Endothelial cell of umbilical vein (primary cell): ENCODE data around the gene GSDMA. TPM values are rescaled to one million over a fixed set of nuclear protein-coding genes. Genes with fewer than 3 reads are reported as not detected.

Source experiments
- BruUV-seq: library from RNA; stranded (reverse); fragments of 400-500 nt; replicated peaks from 2 replicates; lab custom pipeline; 2021; lab: Mats Ljungman, UMichigan
- CTCF ChIA-PET: fragments of 300-600, 350-600 bp; sonication (Branson Sonifier 250); formaldehyde crosslinking; loops from one replicate; lab custom pipeline; 2021; ENCODE audit warnings: antibody characterized with exemption, inconsistent platforms; lab: Charles Lee
- POLR2A ChIA-PET: fragments of 300-600, 350-600 bp; sonication (Branson Sonifier 250); formaldehyde crosslinking; loops from one replicate; lab custom pipeline; 2021; ENCODE audit warnings: antibody characterized with exemption, inconsistent platforms; lab: Charles Lee
- DNase-seq: peaks from one replicate; pipeline ENCODE4 v3.0.0-alpha.2; 2011; ENCODE audit warnings: low read depth, low spot score
- FAIRE-seq: peaks from 2 replicates; lab custom pipeline; 2011; peaks lifted over from hg19 to GRCh38; lab: Jason Lieb, UNC
- H2AFZ ChIP-seq: 2 replicates; pipeline ENCODE4 v1.6.0; 2012; ENCODE audit warnings: low read depth, low read length, control low read depth, inconsistent platforms
- H3K27ac ChIP-seq: 2 replicates; pipeline ENCODE4 v1.5.1; 2011; ENCODE audit warnings: low read depth, mild to moderate bottlenecking, control low read depth, low read length, moderate library complexity; ENCODE audit not compliant: insufficient read depth
- H3K27me3 ChIP-seq, 2 experiments: 2 replicates each; pipeline versions ENCODE4 v1.6.0 to v1.6.1; 2011; ENCODE audit warnings: low read length in 2 of 2, mixed read lengths in 1 of 2; ENCODE audit not compliant: control insufficient read depth in 2 of 2, insufficient read depth in 2 of 2
- H3K36me3 ChIP-seq, 2 experiments: 2 replicates in 1 of 2; 3 replicates in 1 of 2; pipeline ENCODE4 v1.5.1; 2011; ENCODE audit warnings: low read length in 2 of 2, mild to moderate bottlenecking in 1 of 2, moderate library complexity in 1 of 2; ENCODE audit not compliant: control insufficient read depth in 2 of 2, insufficient read depth in 2 of 2; ENCODE audit errors: extremely low read depth in 1 of 2
- H3K4me1 ChIP-seq: 3 replicates; pipeline ENCODE4 v1.5.1; 2011; ENCODE audit warnings: mild to moderate bottlenecking, low read length; ENCODE audit not compliant: control insufficient read depth, insufficient read depth; ENCODE audit errors: extremely low read depth
- H3K4me2 ChIP-seq: 2 replicates; pipeline ENCODE4 v1.6.1; 2011; ENCODE audit warnings: low read length, control low read depth, mixed read lengths; ENCODE audit not compliant: insufficient read depth
- H3K4me3 ChIP-seq, 3 experiments: fragments of 200-600 bp in 1 of 3; sonication (generic), shearing (Covaris generic) in 1 of 3; replicated peaks in 1 of 3; 2 replicates each; pipeline ENCODE4 v1.5.1; 2011 to 2016; ENCODE audit warnings: control low read depth in 3 of 3, low read length in 3 of 3, mild to moderate bottlenecking in 2 of 3, inconsistent platforms in 1 of 3, low read depth in 1 of 3, moderate library complexity in 1 of 3; ENCODE audit not compliant: insufficient read depth in 1 of 3
- H3K79me2 ChIP-seq: 2 replicates; pipeline ENCODE4 v1.6.0; 2012; ENCODE audit warnings: low read length, inconsistent platforms; ENCODE audit not compliant: control insufficient read depth, insufficient read depth
- H3K9ac ChIP-seq: replicated peaks from 2 replicates; pipeline ENCODE3; 2011; ENCODE audit warnings: low read length, control low read depth; ENCODE audit not compliant: insufficient read depth; ENCODE audit errors: extremely low read depth
- H3K9me1 ChIP-seq: replicated peaks from 3 replicates; pipeline ENCODE4 v1.6.0; 2011; ENCODE audit warnings: mild to moderate bottlenecking, low read length; ENCODE audit not compliant: control insufficient read depth, insufficient read depth; ENCODE audit errors: extremely low read depth
- H3K9me3 ChIP-seq: replicated peaks from 2 replicates; pipeline ENCODE4 v1.5.1; 2012; ENCODE audit warnings: low read length, inconsistent platforms; ENCODE audit not compliant: control insufficient read depth, insufficient read depth
- H4K20me1 ChIP-seq: replicated peaks from 2 replicates; pipeline ENCODE3; 2011; ENCODE audit warnings: mild to moderate bottlenecking, low read length; ENCODE audit not compliant: control insufficient read depth, insufficient read depth; ENCODE audit errors: extremely low read depth
- EZH2 ChIP-seq: IDR thresholded peaks from 2 replicates; pipeline ENCODE4 v1.6.1; 2012; ENCODE audit warnings: borderline replicate concordance, low read depth, mild to moderate bottlenecking, moderate library complexity, low read length, inconsistent platforms; ENCODE audit not compliant: severe bottlenecking
- FOS ChIP-seq: IDR thresholded peaks from 2 replicates; pipeline ENCODE4 v1.6.1; 2011; ENCODE audit warnings: mild to moderate bottlenecking, low read length, moderate library complexity, borderline replicate concordance; ENCODE audit not compliant: insufficient read depth
- GATA2 ChIP-seq: IDR thresholded peaks from 2 replicates; pipeline ENCODE4 v1.7.0; 2011; ENCODE audit warnings: low read depth, mild to moderate bottlenecking, moderate library complexity, mixed read lengths, low read length; ENCODE audit not compliant: insufficient read length, insufficient read depth
- JUN ChIP-seq: IDR thresholded peaks from 2 replicates; pipeline ENCODE4 v1.6.1; 2011; ENCODE audit warnings: borderline replicate concordance, low read depth; ENCODE audit not compliant: insufficient read length, insufficient read depth
- MYC ChIP-seq: IDR thresholded peaks from one replicate; pipeline ENCODE4 v1.6.1; 2011; ENCODE audit warnings: mild to moderate bottlenecking, low read depth, low read length
- POLR2A ChIP-seq: IDR thresholded peaks from 2 replicates; pipeline ENCODE4 v1.6.1; 2012; ENCODE audit warnings: low read depth, mild to moderate bottlenecking, control low read depth, low read length
- POLR2AphosphoS5 ChIP-seq: IDR thresholded peaks from 2 replicates; pipeline ENCODE4 v1.6.1; 2012; ENCODE audit warnings: low read depth, mild to moderate bottlenecking, control low read depth, low read length, moderate library complexity; ENCODE audit not compliant: insufficient read depth
- dilution Hi-C: fragments of 300-500 bp; cut with MboI; formaldehyde crosslinking; loops from one replicate; pipeline ENCODE4 v1.15.0; 2019; ENCODE audit warnings: low sequenced_read_pairs; ENCODE audit not compliant: extremely low pct_ligation_motif_present
- intact Hi-C: fragments of 100-400 bp; cut with micrococcal nuclease; formaldehyde crosslinking; loops from one replicate; pipeline ENCODE4 v1.10.0; 2022
- polyA plus RNA-seq, 4 experiments: library from polyadenylated mRNA; depleted of rRNA in 3 of 4; stranded (reverse) in 3 of 4; unstranded in 1 of 4; fragments of >200 nt; gene quantifications; 2 replicates each; pipeline versions ENCODE4 v1.2.1 to v1.2.3, GENCODE V29; 2011 to 2012; ENCODE audit warnings: missing spikeins in 1 of 4
- total RNA-seq: library from RNA; stranded (reverse); gene quantifications from 2 replicates; pipeline ENCODE4 v1.2.3, GENCODE V29; 2021
- TF ChIP-seq, protein P1 (sequence below), 2 donors: IDR thresholded peaks; 1 replicate in 1 of 2; 2 replicates in 1 of 2; pipeline ENCODE4 v1.5.1; 2011; ENCODE audit warnings: low read length in 2 of 2, mild to moderate bottlenecking in 2 of 2, moderate library complexity in 2 of 2, control low read depth in 1 of 2, inconsistent platforms in 1 of 2, low read depth in 1 of 2; ENCODE audit not compliant: insufficient read depth in 1 of 2; ENCODE audit errors: extremely low read depth in 1 of 2
- TF ChIP-seq, protein P2 (sequence below): IDR thresholded peaks from 2 replicates; pipeline ENCODE4 v1.6.1; 2011; ENCODE audit not compliant: insufficient read depth, insufficient read length

GSDMA gene
- total and polyA plus RNA-seq, 2 donors (not counting 3 experiments of a cell fraction or from before 2014, with no cell fraction given), result not detected

DNA sequence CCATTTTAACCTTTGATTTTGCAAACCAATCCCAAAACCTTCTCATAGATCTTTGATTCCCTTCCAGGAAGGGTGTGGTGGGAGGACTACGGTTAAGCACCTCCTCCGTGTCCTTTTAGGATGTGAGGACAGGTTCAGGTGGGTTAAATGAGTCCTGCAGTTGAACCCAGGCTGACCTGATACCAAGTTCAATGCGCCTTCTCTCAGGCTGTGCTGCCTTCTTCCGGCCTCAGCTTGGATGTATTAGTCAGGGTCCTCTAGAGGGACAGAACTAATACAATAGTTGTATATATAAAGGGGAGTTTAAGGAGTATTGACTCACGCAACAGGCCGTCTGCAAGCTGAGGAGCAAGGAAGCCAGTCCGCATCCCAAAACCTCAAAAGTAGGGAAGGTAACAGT is 41.9 kb downstream of the GSDMA start:
- dilution Hi-C loops, result no loop called here
- no peak overlapping the region for H3K27ac ChIP-seq
- H3K4me3 ChIP-seq, result no peak overlapping the region
- H3K4me1 ChIP-seq, result no peaks in the 10 kb centered on the region
- H3K27me3 ChIP-seq, result no peaks in the 10 kb centered on the region
- TF ChIP-seq MYC (no peak), FOS (no peak), EZH2 (no peak), GATA2 (no peak), POLR2A (no peak), POLR2AphosphoS5 (no peak), JUN (no peak)
- TF ChIP-seq, protein P1, sequence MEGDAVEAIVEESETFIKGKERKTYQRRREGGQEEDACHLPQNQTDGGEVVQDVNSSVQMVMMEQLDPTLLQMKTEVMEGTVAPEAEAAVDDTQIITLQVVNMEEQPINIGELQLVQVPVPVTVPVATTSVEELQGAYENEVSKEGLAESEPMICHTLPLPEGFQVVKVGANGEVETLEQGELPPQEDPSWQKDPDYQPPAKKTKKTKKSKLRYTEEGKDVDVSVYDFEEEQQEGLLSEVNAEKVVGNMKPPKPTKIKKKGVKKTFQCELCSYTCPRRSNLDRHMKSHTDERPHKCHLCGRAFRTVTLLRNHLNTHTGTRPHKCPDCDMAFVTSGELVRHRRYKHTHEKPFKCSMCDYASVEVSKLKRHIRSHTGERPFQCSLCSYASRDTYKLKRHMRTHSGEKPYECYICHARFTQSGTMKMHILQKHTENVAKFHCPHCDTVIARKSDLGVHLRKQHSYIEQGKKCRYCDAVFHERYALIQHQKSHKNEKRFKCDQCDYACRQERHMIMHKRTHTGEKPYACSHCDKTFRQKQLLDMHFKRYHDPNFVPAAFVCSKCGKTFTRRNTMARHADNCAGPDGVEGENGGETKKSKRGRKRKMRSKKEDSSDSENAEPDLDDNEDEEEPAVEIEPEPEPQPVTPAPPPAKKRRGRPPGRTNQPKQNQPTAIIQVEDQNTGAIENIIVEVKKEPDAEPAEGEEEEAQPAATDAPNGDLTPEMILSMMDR (IDR thresholded peaks at IDR 0.05; ENCODE audit: extremely low read depth in 1 of 2, insufficient read depth in 1 of 2, low read depth in 1 of 2, low read length in 2 of 2), result no peak
- TF ChIP-seq, protein P2, sequence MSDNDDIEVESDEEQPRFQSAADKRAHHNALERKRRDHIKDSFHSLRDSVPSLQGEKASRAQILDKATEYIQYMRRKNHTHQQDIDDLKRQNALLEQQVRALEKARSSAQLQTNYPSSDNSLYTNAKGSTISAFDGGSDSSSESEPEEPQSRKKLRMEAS, result no peak
- no TSS peak for BruUV-seq
- H4K20me1 ChIP-seq, result no peaks in the 10 kb centered on the region
- H3K36me3 ChIP-seq, result no peaks in the 10 kb centered on the region
- H3K9me1 ChIP-seq, result no peaks in the 10 kb centered on the region
- no peak for DNase-seq
- ChIA-PET POLR2A (no interaction called here), CTCF (interaction anchor here (1.2 kb wide), 1 partner anchor 9 kb away, joined by 4 read pairs; no protein-coding TSS in a partner anchor)
- H3K4me2 ChIP-seq, result no peak overlapping the region
- H3K9me3 ChIP-seq, result no peaks in the 10 kb centered on the region
- no peak overlapping the region for H3K9ac ChIP-seq
- no peaks in the 10 kb centered on the region for H3K79me2 ChIP-seq
- intact Hi-C loops, result no loop called here
- no peak overlapping the region for H2AFZ ChIP-seq
- no peak for FAIRE-seq
